ENCODE measurements around the gene PIH1D1.

The PIH1D1 gene

DNA sequence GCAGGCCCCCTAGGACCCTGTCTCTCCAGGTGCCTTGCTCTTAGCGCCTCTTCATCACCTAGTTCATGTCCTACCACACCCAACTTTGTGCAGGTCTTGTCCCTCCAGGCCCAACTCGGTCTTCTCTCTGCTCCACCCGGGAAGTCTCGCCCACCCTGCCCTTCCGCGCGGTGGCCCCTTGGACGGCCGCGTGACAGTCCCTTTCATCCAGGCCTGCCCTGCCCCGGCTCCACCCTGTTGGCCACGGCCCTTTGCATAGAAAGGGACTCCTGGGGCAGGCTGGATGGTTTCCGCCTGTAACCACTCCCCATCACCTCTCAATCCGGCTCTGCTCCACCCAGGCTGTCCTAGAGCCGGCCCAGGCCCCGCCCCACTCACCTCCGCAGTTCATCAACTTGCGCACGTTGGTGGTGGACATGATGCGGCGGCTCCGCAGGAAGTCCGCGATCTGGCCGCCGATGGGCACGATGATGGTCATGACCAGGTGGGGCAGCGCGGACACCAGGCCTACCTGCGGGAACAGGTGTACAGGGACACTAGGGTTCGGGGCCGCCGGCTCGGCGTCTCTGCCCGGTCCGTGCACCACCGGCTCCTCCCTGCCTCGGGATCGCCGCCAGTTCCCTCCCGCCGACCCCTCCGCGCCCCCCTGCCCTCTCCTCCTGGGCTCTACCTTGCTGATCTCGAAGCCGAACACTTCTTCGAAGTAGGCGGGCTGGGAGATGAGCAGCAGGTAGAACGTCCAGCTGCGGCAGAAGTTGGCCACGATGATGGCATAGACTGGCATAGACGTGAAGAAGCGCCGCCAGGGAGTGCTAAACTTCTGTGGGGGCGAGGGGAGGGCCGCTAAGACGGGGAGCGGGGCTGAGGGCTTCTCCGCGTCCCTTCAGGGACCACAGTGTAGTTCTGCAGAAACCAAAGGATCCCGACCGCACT is 19.2 kb downstream of the PIH1D1 start:
- no peak for DNase-seq

DNA sequence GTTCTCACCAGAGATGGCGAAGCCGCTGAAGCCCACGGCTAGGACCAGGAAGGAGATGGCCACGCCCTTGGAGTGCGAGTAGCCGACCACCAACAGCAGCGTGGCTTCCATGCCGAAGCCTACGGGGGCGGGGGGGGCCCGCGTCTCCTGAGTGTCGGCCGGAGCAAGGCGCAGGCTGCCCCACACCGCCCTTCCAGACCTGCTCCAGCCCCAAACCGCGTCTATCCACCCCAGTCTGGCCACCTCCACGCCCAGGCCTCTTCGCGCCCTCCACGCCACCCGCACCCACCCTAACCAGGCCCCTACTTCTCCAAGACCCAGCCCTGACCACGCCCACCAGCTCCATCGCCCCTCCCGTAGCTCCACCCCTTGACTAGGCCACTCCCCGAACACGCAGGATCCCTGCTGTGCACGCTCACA is 20.3 kb downstream of the PIH1D1 start:
- DNase-seq: no peak

DNA sequence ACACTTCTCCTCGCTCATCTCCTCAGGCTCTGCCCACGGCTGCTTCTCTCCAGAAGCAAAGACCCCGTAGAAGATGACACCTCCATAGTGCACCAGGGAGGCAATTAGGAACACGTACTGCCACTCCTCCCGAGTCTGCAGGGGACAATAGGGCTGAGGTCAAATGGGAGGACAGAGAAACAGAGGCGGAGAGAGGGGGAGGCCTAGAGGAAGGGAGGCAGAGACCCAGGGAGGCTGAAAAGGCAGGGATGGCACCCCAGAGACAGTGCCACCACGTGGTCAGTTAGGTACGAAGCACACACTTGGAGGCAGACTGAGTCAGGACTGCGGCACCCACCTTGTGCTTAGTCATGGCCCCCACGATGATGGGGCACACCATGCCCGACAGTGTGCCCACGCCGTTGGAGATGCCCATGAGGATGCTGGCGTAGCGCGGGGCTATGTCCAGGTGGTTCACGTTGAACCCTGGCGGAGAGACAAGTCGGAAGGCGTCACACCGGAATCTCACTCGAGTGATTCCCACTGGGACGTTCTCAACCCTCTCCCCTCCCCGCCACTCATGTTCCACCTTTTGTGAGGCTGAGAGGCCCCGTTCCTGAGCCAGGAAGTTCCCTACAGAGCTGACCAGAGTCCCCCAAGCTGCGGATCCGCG is 20.8 kb downstream of the PIH1D1 start:
- DNase-seq: no peak

DNA sequence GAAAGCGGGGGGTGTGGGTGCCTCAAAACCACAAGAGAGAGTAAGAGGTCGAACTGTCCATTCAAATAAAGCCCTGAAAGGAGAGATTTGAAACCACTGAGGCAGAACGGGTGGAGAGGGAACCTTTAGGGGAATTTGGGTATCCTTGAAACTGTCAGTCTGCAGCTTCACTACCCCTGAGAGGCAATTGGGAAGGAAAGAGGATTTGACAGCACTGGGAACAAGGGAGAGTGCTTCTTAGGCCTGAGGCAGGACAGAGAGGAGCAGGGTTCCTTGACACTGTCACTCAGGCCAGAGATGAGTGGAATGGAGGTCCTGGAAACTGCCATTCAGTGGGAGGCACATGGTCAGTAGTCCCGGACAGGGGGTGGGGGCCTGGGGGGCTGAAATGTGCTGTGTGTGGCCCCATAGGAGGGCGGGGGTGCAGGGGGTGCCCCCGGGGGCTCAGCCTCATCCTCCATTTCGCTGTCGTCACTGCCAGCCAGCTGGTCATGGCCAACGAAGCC is 21.4 kb downstream of the PIH1D1 start:
- DNase-seq: no peak

DNA sequence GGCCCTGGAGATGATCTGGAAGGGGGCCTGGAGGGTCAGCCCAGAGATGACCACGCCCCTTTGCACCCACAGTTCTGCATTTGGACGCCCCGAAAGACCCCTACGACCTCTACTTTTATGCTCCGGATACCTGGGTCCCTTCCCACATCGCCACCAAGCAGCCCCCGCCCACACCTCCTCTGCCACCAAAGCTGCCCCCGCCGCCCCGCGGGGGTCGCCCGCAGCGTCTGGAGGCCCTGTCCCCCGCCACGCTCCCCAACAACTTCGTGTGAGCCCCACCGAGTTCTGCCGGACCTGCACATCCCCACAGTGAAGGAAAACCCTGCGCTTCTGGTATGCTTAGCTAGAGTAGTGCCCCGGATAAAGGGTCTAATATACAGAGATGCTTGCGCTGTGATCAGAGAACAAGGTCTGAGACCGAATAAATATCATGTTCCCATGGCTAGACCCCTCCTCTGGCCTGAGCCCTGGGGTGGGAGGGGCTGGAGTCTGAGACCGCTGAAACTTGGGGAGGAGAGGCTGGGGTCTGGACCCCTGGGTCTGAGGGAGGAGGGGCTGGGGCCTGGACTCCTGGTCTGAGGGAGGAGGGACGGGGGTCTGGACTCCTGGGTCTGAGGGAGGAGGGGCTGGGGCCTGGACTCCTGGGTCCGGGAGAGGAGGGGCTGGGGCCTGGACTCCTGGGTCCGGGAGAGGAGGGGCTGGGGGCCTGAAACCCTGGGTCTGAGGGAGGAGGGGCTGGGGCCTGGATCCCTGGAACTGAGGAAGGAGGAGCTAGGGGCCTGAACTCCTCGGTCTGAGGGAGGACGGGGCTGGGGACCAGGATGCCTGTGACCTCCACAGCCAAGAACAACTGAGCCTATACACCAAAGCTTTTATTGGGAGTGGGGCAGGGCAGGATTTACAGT is 22.8 kb downstream of the PIH1D1 start:
- DNase-seq: no peak

DNA sequence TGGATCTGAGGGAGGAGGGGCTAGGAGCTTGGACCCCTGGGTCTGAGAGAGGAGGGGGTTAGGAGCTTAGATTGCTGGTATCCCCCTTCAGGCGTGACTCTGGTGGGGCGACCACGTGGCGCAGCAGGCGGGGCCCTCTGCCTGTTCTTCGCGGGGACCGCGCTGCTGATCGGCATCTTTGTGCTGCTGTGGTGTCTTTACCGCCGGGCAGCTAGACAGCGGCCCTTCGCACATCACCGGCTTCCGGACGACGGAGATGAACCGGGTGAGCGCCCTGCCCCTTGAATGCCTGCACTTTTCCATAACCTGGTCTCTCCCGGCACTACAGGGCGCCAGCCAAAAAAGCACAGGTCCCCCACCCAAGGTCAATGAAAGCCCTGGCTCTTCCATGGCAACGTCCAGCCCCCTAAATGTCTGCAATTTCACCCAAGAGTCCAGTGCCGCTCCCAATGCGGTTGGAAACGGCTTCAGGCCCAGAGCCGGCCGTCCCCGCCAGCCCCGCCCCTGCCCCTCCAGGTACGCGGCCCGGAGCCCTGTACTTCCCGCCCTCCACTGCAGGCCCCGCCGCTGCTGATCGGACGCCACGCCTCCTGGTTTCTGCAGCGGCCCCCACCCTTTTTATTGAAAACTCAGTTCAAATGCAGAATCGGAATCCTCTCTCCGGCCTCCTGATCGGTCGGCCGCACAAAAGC is 23.6 kb downstream of the PIH1D1 start:
- DNase-seq: no peak

DNA sequence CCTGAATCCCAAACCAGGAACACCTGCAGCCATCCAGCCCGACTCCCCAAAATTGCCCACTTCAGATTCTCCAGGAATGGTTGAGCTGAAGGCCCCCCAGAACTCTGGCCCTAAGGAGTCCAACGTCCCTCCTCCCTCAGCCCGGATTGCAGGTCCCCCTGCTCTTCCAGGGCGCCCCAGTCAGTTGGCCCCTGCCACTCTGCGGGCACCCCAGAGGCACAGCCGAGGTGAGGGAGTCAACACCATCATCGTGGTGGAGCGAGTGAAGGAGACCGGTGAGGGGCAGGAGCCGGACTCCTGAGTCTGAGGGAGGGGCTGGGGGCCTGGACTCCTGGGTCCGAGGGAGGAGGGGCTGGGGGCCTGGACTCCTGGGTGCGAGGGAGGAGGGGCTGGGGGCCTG is 24.3 kb downstream of the PIH1D1 start:
- no peak for DNase-seq

DNA sequence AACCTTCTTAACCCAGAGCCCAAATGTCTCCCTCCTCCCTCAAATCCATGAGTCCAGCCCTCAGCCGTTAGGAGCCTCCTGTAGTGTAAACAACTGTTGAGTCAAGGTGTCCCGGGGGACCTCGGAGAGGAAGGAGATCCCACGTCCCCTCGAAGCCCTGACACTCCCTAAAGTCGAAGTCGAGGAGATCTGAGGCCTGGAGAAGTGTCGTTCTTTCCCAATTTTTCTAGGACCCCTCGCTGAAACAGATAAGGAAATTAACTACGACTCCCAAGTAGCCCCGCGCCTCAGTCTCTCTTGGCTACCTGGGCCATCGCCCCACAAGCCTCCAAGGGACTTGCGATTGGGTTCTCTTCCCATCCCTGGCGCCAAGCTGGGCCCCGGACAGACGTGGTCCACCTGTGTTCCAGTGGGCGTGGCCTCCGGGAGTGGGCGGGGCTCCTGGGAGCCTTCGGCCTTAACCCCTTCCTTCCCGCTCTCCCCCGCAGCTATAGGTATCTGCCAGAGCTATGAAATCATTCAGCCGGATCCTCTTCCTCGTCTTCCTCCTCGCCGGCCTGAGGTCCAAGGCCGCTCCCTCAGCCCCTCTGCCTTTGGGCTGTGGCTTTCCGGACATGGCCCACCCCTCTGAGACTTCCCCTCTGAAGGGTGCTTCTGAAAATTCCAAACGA is 25.6 kb downstream of the PIH1D1 start:
- peak; percentile 66 for DNase-seq

DNA sequence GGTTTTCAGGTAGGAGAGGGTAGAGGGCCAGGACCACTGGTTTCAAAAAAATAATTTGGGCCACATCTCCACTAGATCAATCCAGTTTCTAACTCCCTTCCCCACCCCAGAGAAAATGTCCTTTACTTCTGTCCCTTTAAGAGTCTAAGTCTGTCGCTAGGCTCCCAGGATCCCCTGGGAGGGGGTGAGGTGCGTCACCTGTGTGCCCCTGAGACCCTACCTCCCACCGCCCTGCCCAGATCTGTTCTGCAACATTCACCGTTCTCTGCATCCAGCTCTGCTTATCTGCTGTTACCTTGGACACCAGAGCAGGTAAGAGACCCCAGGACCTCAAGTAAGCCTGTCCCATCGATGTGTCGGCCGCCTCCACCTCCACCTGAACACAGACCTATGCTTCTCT is 26.4 kb downstream of the PIH1D1 start, which contains the start of gene GFY:
Gene GFY (plus strand): TSS at position 211 of the 400 bp plus-strand sequence. CDS start 1,043 bp downstream, outside the sequence.
- no peak for DNase-seq

DNA sequence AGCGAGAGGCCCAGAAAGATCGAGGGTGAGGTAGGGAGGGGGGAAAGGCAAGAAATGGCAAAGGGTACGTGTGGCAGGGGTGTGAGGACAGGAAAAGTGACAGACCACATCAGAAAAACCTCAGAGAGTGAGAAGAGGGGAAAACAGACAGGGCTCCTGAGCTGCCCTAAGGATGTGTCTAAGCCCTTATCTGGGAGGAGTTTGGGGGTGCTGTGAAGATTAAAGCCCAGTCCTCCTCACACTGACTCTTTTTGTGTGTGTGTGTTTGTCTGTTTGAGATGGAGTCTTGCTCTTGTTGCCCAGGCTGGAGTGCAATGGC is 27.7 kb downstream of the PIH1D1 start:
- DNase-seq: no peak

DNA sequence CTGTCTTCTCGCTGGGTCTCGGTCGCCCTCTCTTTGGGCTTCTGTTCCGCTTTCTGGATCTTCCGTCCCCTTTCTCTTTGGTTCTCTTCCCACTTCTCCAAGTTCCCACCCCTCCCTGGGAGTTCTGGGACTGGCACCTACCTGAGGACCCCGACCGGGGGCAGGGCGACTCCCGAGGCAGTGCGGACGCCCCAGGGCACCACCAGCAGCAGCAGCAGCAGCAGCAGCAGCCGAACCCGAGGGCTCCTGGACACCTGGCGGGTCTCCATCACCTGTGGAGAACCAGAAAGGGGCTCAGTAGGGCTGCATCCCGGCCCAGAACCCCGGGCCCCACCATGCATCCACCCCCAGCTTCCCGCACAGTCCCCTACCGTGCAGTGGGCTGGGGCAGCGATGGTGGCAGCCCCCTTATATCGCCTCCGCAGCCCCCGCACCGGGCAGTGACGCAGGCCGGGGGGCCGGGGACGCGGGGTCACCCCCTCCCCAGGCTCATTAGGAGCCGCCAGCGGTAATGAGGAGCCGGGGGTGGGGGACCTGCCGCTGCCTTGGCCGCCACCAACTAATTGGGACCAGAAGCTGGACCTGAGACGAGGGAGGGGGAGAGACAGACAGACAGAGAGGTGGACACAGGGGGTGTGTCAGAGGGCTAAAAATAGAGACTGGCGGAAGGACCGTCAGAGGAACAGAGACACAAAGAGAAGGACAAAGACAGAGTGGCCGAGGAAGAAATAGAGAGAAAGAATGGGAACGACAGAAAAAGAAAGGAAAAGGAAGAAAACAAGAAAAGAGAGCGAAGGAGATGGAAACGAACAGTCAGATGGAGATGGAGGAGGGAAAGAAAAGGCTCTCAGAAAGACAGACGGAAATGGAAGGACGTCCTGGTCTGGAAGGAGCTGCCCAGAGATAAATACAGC is 28.3 kb downstream of the PIH1D1 start, which contains the start of gene PTH2:
Gene PTH2 (minus strand): TSS at position 371 of the 914 bp plus-strand sequence. CDS start 102 bp downstream, at position 269.
- no peak for DNase-seq

DNA sequence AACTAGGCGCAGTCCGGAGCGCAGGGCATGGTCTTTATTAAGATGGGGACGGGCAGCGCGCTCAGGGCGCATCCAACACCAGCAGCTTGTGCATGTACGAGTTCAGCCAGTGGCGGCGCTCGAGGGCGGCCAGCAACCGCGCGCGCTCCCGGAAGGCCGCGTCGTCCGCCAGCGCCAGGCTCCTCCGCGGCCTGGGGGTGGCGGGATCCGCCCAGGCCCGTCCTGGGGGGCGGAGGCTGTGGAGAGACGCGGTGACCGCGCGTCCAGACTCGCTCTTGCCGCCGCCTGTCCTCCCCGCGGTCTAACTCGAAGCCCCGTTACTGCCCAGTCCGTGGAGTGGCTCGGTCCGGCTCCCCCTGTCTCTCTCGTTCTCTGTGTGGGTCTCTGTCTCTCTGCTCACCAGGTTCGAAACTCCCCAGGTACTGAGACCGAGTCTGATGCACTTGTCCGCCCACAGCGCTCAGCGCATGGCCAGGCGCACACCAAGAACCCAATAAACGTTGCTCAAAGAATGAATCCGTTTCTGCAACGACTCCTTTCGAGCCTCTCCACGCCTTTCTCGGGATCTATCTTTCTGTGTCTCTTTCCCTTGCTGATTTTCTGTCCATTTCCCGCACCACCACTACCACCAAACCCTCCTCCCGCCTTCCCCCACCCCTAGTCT is 29.1 kb downstream of the PIH1D1 start:
- DNase-seq: peak; percentile 48

DNA sequence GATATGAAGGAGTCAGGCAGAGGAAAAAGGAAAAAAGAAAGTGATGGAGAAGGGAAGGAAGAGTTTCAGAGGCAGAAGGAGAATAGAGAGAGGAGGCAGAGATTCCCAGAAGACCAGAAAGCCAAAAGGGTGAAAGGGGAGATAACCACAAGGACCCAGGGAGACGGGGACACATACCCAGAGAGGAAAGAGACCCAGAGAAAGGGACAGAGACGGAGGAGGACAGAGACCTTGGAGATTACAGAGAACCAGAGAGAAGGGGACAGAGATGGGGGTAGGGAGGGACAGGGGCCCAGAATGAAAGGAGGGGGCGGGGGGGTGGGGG is 29.8 kb downstream of the PIH1D1 start:
- no peak for DNase-seq

DNA sequence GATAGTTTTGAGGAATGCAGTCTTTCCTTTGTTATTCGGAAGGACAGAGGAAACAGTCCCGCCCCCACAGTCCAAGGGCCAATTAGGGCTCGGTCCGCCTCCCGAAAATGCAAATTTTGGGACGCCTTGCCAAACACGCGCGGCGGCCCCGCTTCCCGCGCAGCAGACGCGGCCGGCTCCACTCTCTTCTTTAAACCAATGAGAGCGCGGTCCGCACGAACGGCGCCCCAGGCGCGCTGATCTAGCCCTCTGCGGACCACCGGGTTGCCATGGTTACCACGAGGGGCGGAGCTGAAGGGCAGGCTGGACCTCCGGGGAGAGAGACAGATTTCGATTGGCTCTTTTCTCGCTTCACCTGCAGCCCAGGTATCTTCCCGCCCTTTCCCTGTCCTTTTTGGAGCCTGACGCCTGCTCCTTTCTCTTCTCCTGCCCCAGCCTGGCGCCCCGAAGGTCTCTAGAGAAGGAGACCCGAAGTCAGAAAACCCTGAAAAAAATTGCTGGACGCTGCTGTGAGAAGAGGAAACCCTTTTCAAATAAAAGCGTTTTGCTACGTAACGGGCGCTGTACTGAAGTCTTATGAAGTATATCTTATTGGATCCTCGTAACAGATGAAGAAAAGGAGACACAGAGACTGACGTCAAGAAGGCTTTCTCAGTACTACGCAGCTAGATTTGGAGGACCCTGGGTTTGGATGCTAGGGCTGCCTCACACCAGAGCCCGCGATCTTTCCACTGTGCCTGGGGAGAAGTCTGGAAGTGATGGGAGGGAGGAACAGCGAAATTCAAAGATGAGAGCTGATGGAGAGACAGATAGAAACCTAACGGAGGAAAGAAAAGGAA is 30.4 kb downstream of the PIH1D1 start:
- peak; percentile 82 for DNase-seq

DNA sequence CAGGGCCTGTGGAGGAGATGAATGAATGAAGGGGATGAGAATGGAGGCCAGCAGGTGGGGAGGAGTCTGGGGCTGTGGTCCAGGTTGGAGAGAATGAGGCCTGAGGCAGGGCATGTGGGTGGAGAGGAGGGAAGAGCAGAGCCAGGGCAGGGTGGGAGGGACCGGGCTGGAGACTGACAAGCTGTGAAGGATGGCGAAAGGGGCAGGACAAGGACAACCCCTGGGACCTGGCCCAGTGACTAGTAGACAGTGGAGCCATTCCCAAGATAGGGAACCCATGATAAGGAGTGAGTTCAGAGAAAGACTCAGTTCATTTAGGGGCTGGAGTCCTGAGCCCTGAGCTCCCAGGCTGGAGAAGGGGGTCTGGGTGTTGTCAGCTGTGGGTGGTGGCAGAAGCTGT is 31.4 kb downstream of the PIH1D1 start:
- no peak for DNase-seq

DNA sequence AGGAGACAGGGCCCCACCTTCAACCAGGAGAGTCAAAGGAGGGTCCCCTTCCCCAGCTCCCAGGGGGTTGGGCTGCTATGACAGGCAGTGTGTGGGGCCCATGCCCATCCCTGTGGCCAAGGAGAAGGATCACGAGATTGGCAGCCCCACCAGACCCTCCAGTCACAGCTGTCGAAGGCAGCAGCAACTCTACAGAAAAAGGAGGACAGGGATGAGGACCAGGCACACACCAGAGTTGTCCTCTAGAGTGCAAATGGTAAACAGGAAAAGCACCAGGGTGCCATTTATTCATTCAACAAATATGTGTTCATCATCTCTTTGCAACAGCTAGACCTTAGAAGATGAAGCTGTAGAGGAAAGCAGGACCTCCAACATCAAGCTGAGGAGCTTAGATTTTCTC is 32.4 kb downstream of the PIH1D1 start:
- no peak for DNase-seq

DNA sequence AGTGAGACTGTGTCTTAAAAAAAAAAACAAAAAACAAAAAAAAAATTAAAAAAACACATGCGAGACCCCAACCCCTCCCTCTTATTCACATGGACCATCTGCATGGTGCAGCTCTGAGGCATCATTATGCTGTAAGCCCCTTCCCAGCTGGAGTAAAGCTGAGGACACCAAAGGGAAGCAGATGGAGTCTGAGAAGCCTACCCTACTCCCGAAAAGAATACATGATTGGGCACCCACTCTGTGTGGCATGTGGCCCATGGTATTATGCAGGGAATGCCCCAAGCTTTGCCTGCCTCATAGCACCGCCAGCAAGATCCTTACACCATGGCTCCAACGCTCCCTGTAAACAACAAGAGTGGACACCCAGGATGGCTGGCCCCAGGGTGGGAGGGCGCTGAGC is 33.1 kb downstream of the PIH1D1 start:
- DNase-seq: no peak

DNA sequence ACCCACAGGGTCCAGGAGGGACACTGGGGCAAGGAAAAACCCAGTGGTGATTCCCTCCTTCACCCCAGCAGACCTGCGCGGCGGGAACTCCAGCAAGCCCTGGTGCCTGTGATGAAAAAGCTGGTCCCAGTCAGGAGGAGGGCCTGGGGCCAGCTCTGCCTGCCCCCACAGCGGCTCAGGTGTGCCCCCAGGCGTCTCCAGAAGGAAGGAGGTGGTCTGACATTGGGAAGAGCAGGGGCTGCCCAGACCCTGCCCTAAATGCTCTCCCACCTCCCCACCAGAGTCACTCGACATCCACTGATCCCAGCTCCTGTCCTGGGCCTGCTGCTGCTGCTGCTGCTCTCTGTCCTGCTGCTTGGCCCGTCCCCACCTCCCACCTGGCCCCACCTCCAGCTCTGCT is 34.5 kb downstream of the PIH1D1 start:
- DNase-seq: no peak

DNA sequence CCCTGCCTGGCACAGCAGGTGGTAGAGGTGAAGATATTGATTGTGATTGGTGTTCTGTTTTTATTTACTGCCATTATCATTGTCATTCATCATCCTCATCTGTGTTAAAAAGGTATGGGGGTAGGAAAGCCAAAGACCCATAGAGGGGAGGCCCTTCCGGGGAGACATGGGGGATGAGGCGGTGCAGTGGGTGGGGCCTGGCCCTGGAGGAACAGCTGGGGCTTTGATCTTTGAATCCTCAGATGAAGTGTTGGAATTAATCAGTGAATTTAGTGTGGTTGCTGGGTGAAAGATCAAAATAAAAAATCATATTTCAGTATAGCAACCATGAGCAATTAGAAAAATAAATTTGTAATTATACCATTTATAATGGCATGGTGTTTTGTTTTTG is 35.8 kb downstream of the PIH1D1 start:
- no peak for DNase-seq

Measured in NCI-H2029 (cell line).